Caco-2 (cell line): ENCODE results near the gene HAPSTR1. TPM values are rescaled to one million over a fixed set of nuclear protein-coding genes. Genes with fewer than 3 reads are reported as not detected.

Experiments
- BruUV-seq: library from RNA; stranded (reverse); fragments of 400-500 nt; replicated peaks from 2 replicates; lab custom pipeline; 2021; lab: Mats Ljungman, UMichigan
- CTCF ChIA-PET: fragments of 300-600 bp; sonication (Branson Sonifier 250); formaldehyde crosslinking; loops from one replicate; lab custom pipeline; 2022; ENCODE audit warnings: antibody characterized with exemption; lab: Charles Lee
- POLR2A ChIA-PET: fragments of 300-600 bp; sonication (Branson Sonifier 250); formaldehyde crosslinking; loops from one replicate; lab custom pipeline; 2022; ENCODE audit warnings: antibody characterized with exemption; lab: Charles Lee
- DNase-seq, 2 experiments: peaks; one replicate each; pipeline versions ENCODE4 v3.0.0 to v3.0.0-alpha.2; 2020 to 2022
- H3K27me3 ChIP-seq: replicated peaks from 2 replicates; pipeline ENCODE4 v1.6.0; 2011; ENCODE audit warnings: low read length; ENCODE audit not compliant: control insufficient read depth, insufficient read depth
- H3K36me3 ChIP-seq: 2 replicates; pipeline ENCODE4 v1.5.1; 2011; ENCODE audit warnings: low read length; ENCODE audit not compliant: control insufficient read depth, insufficient read depth
- H3K4me1 ChIP-seq: fragments of 250-450 bp; sonication (Bioruptor Pico); 2 replicates; pipeline ENCODE4 v1.5.1; 2020; ENCODE audit warnings: mild to moderate bottlenecking
- H3K4me3 ChIP-seq: 2 replicates; pipeline ENCODE4 v1.5.1; 2011; ENCODE audit warnings: low read depth, mild to moderate bottlenecking, control low read depth, low read length
- H3K9me3 ChIP-seq: fragments of 250-450 bp; sonication (Bioruptor Pico); 2 replicates; pipeline ENCODE4 v1.5.1; 2020; ENCODE audit warnings: mild to moderate bottlenecking, moderate library complexity
- H3K27ac Mint-ChIP-seq: one replicate; pipeline ENCODE4 v1.8.0; 2022; ENCODE audit warnings: mixed read lengths; ENCODE audit not compliant: unreplicated experiment
- H3K27me3 Mint-ChIP-seq: one replicate; pipeline ENCODE4 v1.8.0; 2022; ENCODE audit warnings: mixed read lengths; ENCODE audit not compliant: insufficient read depth, unreplicated experiment
- H3K36me3 Mint-ChIP-seq: one replicate; pipeline ENCODE4 v1.8.0; 2022; ENCODE audit warnings: mild to moderate bottlenecking, mixed read lengths; ENCODE audit not compliant: insufficient read depth, unreplicated experiment
- H3K4me1 Mint-ChIP-seq: one replicate; pipeline ENCODE4 v1.8.0; 2022; ENCODE audit warnings: low read depth, mixed read lengths; ENCODE audit not compliant: unreplicated experiment
- H3K4me3 Mint-ChIP-seq: one replicate; pipeline ENCODE4 v1.8.0; 2022; ENCODE audit warnings: mild to moderate bottlenecking, moderate library complexity, mixed read lengths; ENCODE audit not compliant: unreplicated experiment
- H3K9me3 Mint-ChIP-seq: one replicate; pipeline ENCODE4 v1.8.0; 2022; ENCODE audit warnings: mixed read lengths; ENCODE audit not compliant: unreplicated experiment
- CTCF ChIP-seq, 2 experiments: fragments of 200-600 bp in 1 of 2; IDR thresholded peaks; 1 replicate in 1 of 2; 2 replicates in 1 of 2; pipeline versions ENCODE4 v1.5.1 to v1.8.0; 2011 to 2022; ENCODE audit warnings: antibody characterized with exemption in 1 of 2, control low read depth in 1 of 2, inconsistent platforms in 1 of 2, low read depth in 1 of 2, low read length in 1 of 2, mild to moderate bottlenecking in 1 of 2, moderate library complexity in 1 of 2; ENCODE audit not compliant: insufficient read depth in 1 of 2, severe bottlenecking in 1 of 2, unreplicated experiment in 1 of 2
- intact Hi-C: fragments of 100-400 bp; cut with micrococcal nuclease; formaldehyde crosslinking; loops from one replicate; pipeline ENCODE4 v1.10.0; 2022; ENCODE audit not compliant: unreplicated experiment
- total RNA-seq: library from RNA; stranded (reverse); gene quantifications from 2 replicates; pipeline ENCODE4 v1.2.3, GENCODE V29; 2022

HAPSTR1 gene
- total RNA-seq, 1 experiment from 2014 or later: 47.1 TPM

DNA sequence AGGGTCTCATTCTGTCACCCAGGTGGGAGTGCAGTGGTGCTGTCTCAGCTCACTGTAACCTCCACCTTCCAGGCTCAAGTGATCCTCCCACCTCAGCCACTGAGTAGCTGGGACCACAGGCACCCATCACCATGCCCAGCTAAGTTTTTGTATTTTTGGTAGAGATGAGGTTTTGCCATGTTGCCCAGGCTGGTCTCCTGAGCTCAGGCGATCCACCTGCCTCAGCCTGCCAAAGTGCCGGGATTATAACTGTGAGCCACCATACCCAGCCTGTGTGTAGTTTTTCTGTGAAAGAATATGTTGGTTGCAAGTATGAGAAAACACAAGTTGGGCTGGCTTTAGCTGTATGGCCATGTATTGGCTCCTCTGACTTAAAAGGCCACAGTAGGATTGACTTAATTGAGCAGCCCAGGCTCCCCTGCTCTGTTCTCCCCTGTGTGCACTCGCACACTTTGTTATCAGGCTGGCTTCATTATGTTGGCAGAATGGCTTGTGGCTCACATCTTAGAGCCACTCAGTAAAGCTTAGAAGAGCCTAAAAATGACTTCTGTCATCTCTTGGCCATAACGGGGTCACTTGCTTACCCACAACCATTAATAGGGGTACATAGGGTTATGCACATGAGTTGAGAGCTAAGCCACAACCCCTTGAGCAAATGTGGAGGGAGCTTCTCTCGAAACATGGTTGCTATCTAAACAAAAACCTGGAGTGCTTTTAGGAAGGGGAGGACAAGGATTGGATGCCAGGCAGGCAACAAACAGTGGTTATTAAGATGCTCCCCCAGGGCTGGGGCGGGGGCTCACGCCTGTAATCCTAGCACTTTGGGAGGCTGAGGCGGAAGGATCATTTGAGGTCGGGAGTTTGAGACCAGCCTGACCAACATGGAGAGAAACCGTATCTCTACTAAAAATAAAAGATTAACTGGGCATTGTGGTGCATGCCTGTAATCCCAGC, 6.1 kb downstream of the HAPSTR1 start:
- H3K36me3 ChIP-seq: peaks cover 4% of the 10 kb centered on the region
- H3K4me3 Mint-ChIP-seq: no peak overlapping the region
- no peak overlapping the region for H3K4me3 ChIP-seq
- intact Hi-C loops: no loop called here
- POLR2A ChIA-PET: no interaction called here
- no peaks in the 10 kb centered on the region for H3K27me3 Mint-ChIP-seq
- no peaks in the 10 kb centered on the region for H3K9me3 Mint-ChIP-seq
- H3K9me3 ChIP-seq: no peaks in the 10 kb centered on the region
- BruUV-seq: no TSS peak
- DNase-seq: no peak
- no peak for TF ChIP-seq CTCF (IDR thresholded peaks at IDR 0.05; ENCODE audit: insufficient read depth in 1 of 2, low read depth in 1 of 2, low read length in 1 of 2, severe bottlenecking in 1 of 2, unreplicated experiment in 1 of 2)
- peaks cover 10% of the 10 kb centered on the region for H3K4me1 Mint-ChIP-seq
- H3K36me3 Mint-ChIP-seq: peaks cover 81% of the 10 kb centered on the region
- H3K4me1 ChIP-seq: peaks cover 19% of the 10 kb centered on the region
- no peak overlapping the region for H3K27ac Mint-ChIP-seq
- CTCF ChIA-PET: no interaction called here
- no peaks in the 10 kb centered on the region for H3K27me3 ChIP-seq

DNA sequence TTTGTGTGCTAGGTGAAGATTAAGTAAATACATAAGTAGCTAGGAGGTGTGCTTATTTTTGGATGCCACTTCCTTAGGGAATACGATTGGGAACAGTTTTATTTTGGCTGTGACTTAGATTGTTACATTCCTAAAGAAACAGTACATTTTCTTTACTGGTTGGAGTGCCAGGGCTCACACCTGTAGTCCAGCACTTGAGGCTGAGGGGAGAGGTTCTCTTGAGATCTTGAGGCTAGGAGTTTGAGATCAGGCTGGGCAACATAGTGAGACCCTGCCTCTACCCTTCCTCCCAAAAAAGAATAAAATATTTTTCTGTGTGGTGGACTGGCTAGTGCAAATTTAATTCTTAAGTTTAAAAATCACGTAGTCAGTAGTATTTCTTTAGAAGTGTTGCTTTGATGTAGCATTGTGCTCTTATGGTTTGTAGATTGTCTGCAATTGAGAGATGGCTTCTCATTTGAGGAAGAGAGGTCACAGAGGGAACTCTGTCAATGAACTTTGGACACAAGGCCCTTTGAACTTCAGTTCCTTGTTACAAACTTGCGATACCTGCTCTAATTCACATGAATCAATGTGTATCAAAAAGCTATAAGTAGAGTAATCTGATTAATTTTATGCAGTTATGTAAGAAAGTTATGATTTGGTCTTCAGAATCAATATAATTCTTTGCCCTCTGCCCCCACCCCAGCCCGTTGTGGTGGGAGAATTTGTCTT, 7.1 kb downstream of the HAPSTR1 start:
- Histone ChIP-seq H3K4me3 (no peak overlapping the region), H3K36me3 (peaks cover 2% of the 10 kb centered on the region; the same call in 1 of the 2 replicates), H3K9me3 (no peaks in the 10 kb centered on the region), H3K27me3 (no peaks in the 10 kb centered on the region), H3K4me1 (peaks cover 19% of the 10 kb centered on the region)
- Mint-ChIP-seq H3K36me3 (peaks cover 81% of the 10 kb centered on the region), H3K9me3 (no peaks in the 10 kb centered on the region), H3K27ac (no peak overlapping the region), H3K4me1 (peaks cover 4% of the 10 kb centered on the region), H3K27me3 (no peaks in the 10 kb centered on the region), H3K4me3 (no peak overlapping the region)
- no TSS peak for BruUV-seq
- CTCF ChIA-PET: interaction anchor here (0.6 kb wide), 1 partner anchor 157 kb away, joined by 4 read pairs; no protein-coding TSS in a partner anchor
- DNase-seq: no peak
- POLR2A ChIA-PET: no interaction called here
- TF ChIP-seq CTCF (IDR thresholded peaks at IDR 0.05; ENCODE audit: insufficient read depth in 1 of 2, low read depth in 1 of 2, low read length in 1 of 2, severe bottlenecking in 1 of 2, unreplicated experiment in 1 of 2): no peak
- intact Hi-C loops: no loop called here

- no peaks in the 10 kb centered on the region for H3K9me3 ChIP-seq
- H3K27ac Mint-ChIP-seq: no peak overlapping the region
- CTCF ChIA-PET: interaction anchor here (0.6 kb wide), 1 partner anchor 158 kb away, joined by 4 read pairs; no protein-coding TSS in a partner anchor
- TF ChIP-seq CTCF (IDR thresholded peaks at IDR 0.05; ENCODE audit: insufficient read depth in 1 of 2, low read depth in 1 of 2, low read length in 1 of 2, severe bottlenecking in 1 of 2, unreplicated experiment in 1 of 2): no peak
- no peaks in the 10 kb centered on the region for H3K27me3 Mint-ChIP-seq
- no TSS peak for BruUV-seq
- peaks cover 15% of the 10 kb centered on the region for H3K4me1 ChIP-seq
- peaks cover 2% of the 10 kb centered on the region; the same call in 1 of the 2 replicates for H3K36me3 ChIP-seq
- DNase-seq: no peak
- no peak overlapping the region for H3K4me3 Mint-ChIP-seq
- H3K4me1 Mint-ChIP-seq: no peaks in the 10 kb centered on the region
- no peak overlapping the region for H3K4me3 ChIP-seq
- POLR2A ChIA-PET: no interaction called here
- H3K27me3 ChIP-seq: no peaks in the 10 kb centered on the region
- no peaks in the 10 kb centered on the region for H3K9me3 Mint-ChIP-seq
- intact Hi-C loops: no loop called here
- H3K36me3 Mint-ChIP-seq: peaks cover 83% of the 10 kb centered on the region
These were observed 7.7 kb downstream of the HAPSTR1 start for GRCh38 chr16:9099131-9099625.
